Measurements from ENCODE around the gene MALAT1. TPM values are rescaled to one million over a fixed set of nuclear protein-coding genes. Genes with fewer than 3 reads are reported as not detected.

MALAT1 gene
- total and polyA plus RNA-seq, 5 experiments from 2014 or later = 1,355 to 30,085 (median 3,419) TPM

DNA sequence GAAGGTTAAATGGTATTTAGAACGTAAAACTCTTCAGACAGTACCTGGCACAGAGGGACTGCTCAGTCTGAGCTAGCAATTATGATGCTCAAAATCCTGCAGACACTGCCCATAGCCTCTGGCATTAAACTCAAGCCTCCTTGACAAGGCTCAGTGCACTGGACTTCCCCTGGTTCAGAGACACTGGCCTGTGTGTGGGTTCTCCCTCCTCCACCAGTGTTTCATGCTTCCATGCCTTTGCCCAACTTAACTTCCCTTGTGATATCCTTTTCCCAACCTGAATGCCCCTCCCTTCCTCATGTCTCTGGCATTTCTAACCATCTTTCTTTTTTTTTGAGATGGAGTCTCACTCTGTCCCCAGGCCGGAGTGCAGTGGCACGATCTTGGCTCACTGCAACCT lies 50.3 kb downstream of the MALAT1 start:
- Mint-ChIP-seq H3K4me1 (peaks cover 40 to 76% (median 70%) of the 10 kb centered on the region in 4 donors), H3K9me3 (no peaks in the 10 kb centered on the region), H3K27me3 (no peaks in the 10 kb centered on the region), H3K36me3 (peaks cover 0 to 57% (median 13%) of the 10 kb centered on the region in 3 donors), H3K4me3 (peak overlapping the region in 9 of 10 donors; percentile 6 to 72 (median 55)), H3K27ac (peak overlapping the region in 9 of 10 donors; percentile 44 to 95 (median 84))
- ATAC-seq (no peak), DNase-seq (no peak)
- POLR2A ChIA-PET = interaction anchor here (0.6 to 10.5 kb wide), 9 partner anchors 9 to 231 kb away, joined by 3 to 260 read pairs (median 4); partner anchors contain the start of genes EHBP1L1, FAM89B, LTBP3 and ZNRD2

DNA sequence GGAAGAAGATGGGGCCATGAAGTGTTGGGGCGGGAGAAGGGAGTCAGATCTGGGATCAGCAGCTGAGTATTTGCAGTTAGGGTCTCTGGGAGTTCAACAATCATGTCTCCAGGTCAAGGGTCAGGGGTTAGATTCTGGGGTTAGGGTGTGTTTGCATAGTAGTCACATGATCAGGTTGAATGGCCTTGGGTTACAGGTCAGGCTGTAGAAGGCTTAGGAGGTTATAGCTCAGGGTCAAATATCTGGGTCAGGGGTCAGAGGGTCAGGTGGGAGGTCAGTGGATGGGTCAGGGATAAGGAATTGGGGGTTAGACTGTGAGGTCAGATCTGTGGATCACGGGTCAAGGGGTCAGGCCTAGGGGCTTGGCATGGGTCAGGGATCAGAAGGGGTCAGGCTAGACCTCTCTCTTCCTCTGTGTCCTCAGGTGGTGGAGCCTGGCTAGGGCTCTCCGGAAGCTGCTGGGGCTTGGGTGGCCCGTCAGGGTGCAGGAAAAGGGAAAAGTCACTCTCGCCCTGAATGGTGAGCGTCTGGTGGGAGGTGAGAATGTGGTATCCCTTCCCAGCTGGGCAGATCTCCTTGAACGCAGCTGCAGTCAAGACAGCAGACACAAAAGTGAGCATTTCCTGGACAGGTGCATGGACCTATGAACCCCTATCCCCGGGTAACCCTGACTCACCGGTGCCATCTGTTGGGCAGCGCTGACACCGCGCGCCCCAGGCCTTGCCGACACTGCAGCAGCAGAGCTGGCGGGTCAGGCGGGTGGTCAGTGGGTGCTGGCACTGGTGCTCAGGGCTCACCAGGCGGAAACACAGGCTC lies 52.9 kb downstream of the MALAT1 start:
- peaks cover 51 to 77% (median 75%) of the 10 kb centered on the region in 4 donors for H3K4me1 Mint-ChIP-seq
- no peaks in the 10 kb centered on the region for H3K27me3 Mint-ChIP-seq
- POLR2A ChIA-PET = interaction anchor here (0.6 to 7.7 kb wide), 14 partner anchors 8 to 144 kb away, joined by 3 to 149 read pairs (median 6); partner anchors contain the start of genes EHBP1L1, FAM89B, MALAT1 and SCYL1
- no peaks in the 10 kb centered on the region for H3K9me3 Mint-ChIP-seq
- ATAC-seq = peak; percentile 25 to 30
- peak in 7 of 10 donors; percentile 33 to 77 (median 49) for DNase-seq
- H3K36me3 Mint-ChIP-seq = peaks cover 0 to 45% (median 13%) of the 10 kb centered on the region in 3 donors
- H3K4me3 Mint-ChIP-seq = peak overlapping the region; percentile 16 to 91 (median 63)
- H3K27ac Mint-ChIP-seq = peak overlapping the region; percentile 61 to 93 (median 82)

DNA sequence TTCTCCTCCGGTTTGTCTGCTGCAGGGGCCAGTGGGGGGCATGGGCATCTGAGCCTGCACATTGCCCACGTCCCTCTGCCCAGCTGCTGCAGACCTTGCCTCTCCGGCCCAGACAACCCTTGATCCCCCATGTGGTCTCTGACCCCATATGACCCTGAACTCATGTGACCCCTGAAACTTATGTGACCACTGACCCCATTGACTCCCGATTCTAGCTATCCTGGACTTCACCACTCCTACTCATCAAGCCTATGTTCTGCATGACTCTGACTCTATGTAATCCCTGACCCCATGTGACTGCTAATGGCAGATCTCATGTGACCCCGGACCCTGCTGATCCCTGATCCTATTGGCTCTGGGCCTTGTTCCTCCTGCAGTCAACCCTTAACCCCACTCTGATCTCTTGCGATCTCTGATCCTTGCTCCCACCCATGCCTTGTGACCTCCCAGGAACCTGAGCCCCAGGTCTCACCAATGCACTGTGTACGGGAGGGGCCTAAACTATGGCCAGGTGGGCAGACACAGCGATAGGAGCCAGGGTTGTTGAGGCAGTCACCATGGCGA lies 53.6 kb downstream of the MALAT1 start:
- Mint-ChIP-seq H3K27ac (peak overlapping the region; percentile 61 to 93 (median 82)), H3K9me3 (no peaks in the 10 kb centered on the region), H3K36me3 (peaks cover 0 to 43% (median 13%) of the 10 kb centered on the region in 3 donors), H3K4me3 (peak overlapping the region; percentile 16 to 91 (median 63)), H3K27me3 (no peaks in the 10 kb centered on the region), H3K4me1 (peaks cover 50 to 79% (median 76%) of the 10 kb centered on the region in 4 donors)
- no peak for DNase-seq
- no peak for ATAC-seq
- POLR2A ChIA-PET = interaction anchor here (0.6 to 7.7 kb wide), 17 partner anchors 9 to 338 kb away, joined by 3 to 149 read pairs (median 5); partner anchors contain the start of genes CCDC85B, EHBP1L1, FAM89B and MALAT1

DNA sequence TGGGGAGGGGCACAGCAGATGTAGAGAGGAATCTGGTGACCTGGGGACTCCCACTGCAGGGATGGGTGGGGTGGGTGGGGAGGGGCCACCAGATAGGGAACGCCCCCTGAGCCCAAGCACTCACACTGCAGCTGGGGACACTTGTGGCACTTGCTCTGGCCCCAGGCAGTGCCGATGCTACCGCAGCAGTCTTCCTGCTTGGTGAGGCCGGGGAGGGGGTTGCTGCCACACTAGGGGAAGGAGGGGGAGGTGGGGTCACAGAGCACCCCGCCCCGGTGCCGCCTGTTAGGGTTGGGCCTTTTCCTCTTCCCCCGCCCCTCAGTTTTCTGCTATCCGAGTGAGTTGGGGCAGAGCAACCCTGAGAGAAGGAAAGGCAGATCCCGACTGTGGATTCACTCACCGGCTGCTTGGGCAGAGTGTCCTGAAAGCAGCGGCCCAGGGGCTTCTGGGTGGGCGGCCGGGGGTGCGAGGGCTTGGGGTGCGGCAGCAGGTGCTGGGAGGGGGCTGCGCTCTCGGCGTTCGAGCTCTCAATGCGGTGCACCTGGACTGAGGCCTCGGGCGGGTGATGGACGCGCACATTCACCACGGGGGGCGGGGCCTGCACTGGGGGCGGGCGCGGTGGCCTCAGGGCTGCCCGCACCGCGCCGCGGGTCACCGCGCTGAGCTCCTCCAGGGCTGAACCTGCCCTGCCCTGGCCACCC lies 54.6 kb downstream of the MALAT1 start:
- H3K9me3 Mint-ChIP-seq = no peaks in the 10 kb centered on the region
- H3K4me1 Mint-ChIP-seq = peaks cover 44 to 70% (median 68%) of the 10 kb centered on the region in 4 donors

DNA sequence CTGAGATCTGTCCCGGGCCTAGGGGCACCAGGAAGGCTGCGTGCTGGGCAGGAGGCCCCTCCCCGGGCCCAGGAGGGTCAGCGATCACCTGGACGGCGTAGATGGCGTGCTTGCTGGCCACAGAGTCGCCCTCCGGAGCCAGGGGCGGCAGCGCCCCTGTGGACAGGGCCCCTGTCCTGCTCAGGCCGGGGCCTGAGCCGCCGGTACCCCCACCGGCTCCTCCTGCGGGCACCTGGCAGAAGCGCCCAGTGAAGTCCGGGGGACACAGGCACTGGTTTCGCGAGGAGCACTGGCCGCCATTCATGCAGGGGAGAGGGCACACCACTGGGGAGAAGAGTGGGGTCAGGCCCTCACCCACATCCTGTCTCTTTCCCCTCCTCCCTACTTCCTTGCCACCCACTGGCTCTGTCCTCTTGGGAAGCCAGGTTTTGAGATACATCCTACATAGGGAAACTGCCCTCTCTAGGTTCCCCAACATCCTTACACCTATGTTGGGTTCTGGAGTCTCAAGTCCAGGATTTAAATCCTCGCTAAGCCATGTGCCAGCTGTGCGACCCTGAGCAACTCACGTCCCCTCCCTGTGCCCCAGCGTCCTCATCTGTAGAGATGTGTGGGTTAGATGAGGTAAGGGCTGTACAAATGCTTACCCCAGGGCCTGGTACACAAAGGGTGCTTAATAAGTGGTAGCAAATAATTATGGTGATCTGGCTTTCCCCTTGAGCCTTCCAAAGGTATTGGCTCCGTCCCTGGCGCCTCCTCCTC lies 55.4 kb downstream of the MALAT1 start:
- DNase-seq (peak in 2 of 10 donors; percentile 29 to 44), ATAC-seq (peak in 1 of 2 donors; percentile 9)
- H3K9me3 Mint-ChIP-seq = no peaks in the 10 kb centered on the region
- peaks cover 0 to 30% (median 11%) of the 10 kb centered on the region in 3 donors for H3K36me3 Mint-ChIP-seq
- POLR2A ChIA-PET = interaction anchor here (1.0 to 7.7 kb wide), 8 partner anchors 11 to 61 kb away, joined by 4 to 149 read pairs (median 20); partner anchors contain the start of genes EHBP1L1, FAM89B, MALAT1 and PCNX3
- H3K27ac Mint-ChIP-seq = peak overlapping the region; percentile 88 to 96 (median 93)
- H3K4me1 Mint-ChIP-seq = peaks cover 42 to 67% (median 64%) of the 10 kb centered on the region in 4 donors
- H3K4me3 Mint-ChIP-seq = peak overlapping the region; percentile 64 to 95 (median 90)
- H3K27me3 Mint-ChIP-seq = no peaks in the 10 kb centered on the region

More for the DNA sequence above, 54.6 kb downstream of the MALAT1 start:
- POLR2A ChIA-PET = interaction anchor here (0.6 to 7.7 kb wide), 11 partner anchors 9 to 337 kb away, joined by 3 to 149 read pairs (median 7); partner anchors contain the start of genes CCDC85B, EHBP1L1, FAM89B and MALAT1
- Mint-ChIP-seq H3K4me3 (peak overlapping the region; percentile 24 to 91 (median 72)), H3K36me3 (peaks cover 0 to 36% (median 11%) of the 10 kb centered on the region in 3 donors), H3K27ac (peak overlapping the region in 6 of 10 donors; percentile 65 to 93 (median 82)), H3K27me3 (no peaks in the 10 kb centered on the region)
- peak; percentile 56 to 93 (median 80) for DNase-seq
- peak; percentile 67 to 80 for ATAC-seq

DNA sequence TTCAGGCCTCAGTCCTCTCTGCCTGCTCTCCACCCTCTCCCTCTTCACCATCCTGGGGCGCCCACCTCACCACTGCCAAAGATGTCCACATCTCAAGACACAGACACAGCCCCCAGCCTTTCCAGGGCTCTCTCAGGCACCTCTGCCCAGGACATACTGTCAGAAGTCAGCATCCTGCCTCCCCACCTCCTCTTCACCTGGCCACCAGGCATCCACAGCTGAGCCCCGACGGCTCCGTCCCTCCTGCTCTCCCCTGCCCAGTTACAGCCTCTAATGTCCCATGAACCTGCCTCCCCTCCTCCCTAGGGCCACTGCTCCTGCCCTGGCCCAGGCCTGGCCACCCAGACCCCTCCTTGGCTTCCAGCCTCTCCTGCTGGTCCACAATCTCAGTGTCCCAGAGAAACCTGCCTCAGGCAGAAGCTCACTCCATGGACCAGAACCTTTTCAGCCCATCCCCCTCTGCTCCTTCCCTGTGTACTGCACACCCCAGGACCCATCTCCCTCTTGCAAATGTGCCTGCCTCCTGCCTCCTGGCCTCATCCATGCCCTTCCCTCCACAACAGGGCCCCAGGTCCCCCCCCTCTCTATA lies 56.1 kb downstream of the MALAT1 start:
- no peaks in the 10 kb centered on the region for H3K9me3 Mint-ChIP-seq
- peak overlapping the region; percentile 88 to 96 (median 93) for H3K27ac Mint-ChIP-seq
- POLR2A ChIA-PET = interaction anchor here (0.5 to 7.7 kb wide), 7 partner anchors 11 to 264 kb away, joined by 3 to 149 read pairs (median 5); partner anchors contain the start of genes EHBP1L1, FAM89B, KCNK7 and PCNX3
- H3K27me3 Mint-ChIP-seq = no peaks in the 10 kb centered on the region
- peaks cover 0 to 25% (median 11%) of the 10 kb centered on the region in 3 donors for H3K36me3 Mint-ChIP-seq
- DNase-seq (no peak), ATAC-seq (no peak)
- H3K4me3 Mint-ChIP-seq = peak overlapping the region; percentile 64 to 95 (median 90)
- H3K4me1 Mint-ChIP-seq = peaks cover 43 to 70% (median 68%) of the 10 kb centered on the region in 4 donors

DNA sequence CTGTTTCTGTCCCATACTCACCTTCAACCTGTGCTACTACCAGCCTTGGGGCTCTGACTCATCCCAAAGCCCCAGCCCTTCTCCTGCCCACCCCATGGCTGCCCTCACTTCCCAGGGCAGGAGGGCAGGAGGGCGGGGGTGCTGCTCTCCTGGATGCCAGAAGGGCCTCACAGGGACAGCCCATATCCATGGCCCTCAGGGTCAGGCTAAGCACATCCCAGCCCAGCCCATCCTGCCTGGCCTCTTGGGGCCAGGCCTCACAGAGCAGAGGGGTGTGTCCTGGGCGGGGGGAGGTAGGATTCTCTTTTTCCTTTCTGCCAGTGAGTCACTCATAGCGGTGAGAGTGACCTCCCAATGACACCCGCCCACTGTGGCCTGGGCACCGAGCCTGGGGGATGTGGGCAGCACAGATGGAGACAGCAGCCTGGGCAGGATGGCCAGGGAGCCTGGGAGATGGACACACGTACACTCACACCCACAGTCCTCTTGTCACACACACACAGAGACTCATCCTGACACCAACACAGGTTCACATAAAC lies 56.9 kb downstream of the MALAT1 start:
- peak overlapping the region; percentile 88 to 98 (median 94) for H3K27ac Mint-ChIP-seq
- POLR2A ChIA-PET = interaction anchor here (0.5 to 7.7 kb wide), 7 partner anchors 10 to 61 kb away, joined by 3 to 149 read pairs (median 5); partner anchors contain the start of genes EHBP1L1, FAM89B, KCNK7 and PCNX3
- DNase-seq (no peak), ATAC-seq (no peak)
- peaks cover 0 to 17% (median 10%) of the 10 kb centered on the region in 3 donors for H3K36me3 Mint-ChIP-seq
- no peaks in the 10 kb centered on the region for H3K9me3 Mint-ChIP-seq
- peak overlapping the region; percentile 82 to 95 (median 91) for H3K4me3 Mint-ChIP-seq
- no peaks in the 10 kb centered on the region for H3K27me3 Mint-ChIP-seq
- peaks cover 50 to 77% (median 74%) of the 10 kb centered on the region in 4 donors for H3K4me1 Mint-ChIP-seq

Other genes with a start within 250 kb of the MALAT1 start
- 10 to 100 TPM; 24.5 to 24.7 TPM for gene POLA2, start 237.1 kb upstream of the MALAT1 start, total RNA-seq
- 10 to 100 TPM in 2 of 3 donors, 1 to 10 TPM in 1; 9.7 to 13.5 (median 10.9) TPM for gene POLA2, start 237.1 kb upstream of the MALAT1 start, polyA plus RNA-seq
- 1 to 10 TPM in 1 of 2 experiments, not detected in 1; 1.4 TPM for gene CDC42EP2, start 184.2 kb upstream of the MALAT1 start, total RNA-seq
- gene CDC42EP2, start 184.2 kb upstream of the MALAT1 start, polyA plus RNA-seq = not detected
- 100 to 1,000 TPM in 1 of 2 experiments, 10 to 100 TPM in 1; 96.5 to 100 TPM for gene DPF2, start 165.2 kb upstream of the MALAT1 start, total RNA-seq
- gene DPF2, start 165.2 kb upstream of the MALAT1 start, polyA plus RNA-seq = 10 to 100 TPM; 48.3 to 64.9 (median 51.3) TPM
- 1 to 10 TPM; 1.5 to 1.9 TPM for gene TIGD3, start 144.3 kb upstream of the MALAT1 start, total RNA-seq
- under 1 TPM; 0.15 to 0.67 (median 0.21) TPM for gene TIGD3, start 144.3 kb upstream of the MALAT1 start, polyA plus RNA-seq
- 10 to 100 TPM; 22.2 to 23.4 TPM for gene SLC25A45, start 116.4 kb upstream of the MALAT1 start, total RNA-seq
- gene SLC25A45, start 116.4 kb upstream of the MALAT1 start, polyA plus RNA-seq = 10 to 100 TPM; 10.8 to 19.2 (median 11.0) TPM
- 10 to 100 TPM; 48.6 to 55.0 TPM for gene FRMD8, start 112.4 kb upstream of the MALAT1 start, total RNA-seq
- 10 to 100 TPM; 34.5 to 42.6 (median 35.4) TPM for gene FRMD8, start 112.4 kb upstream of the MALAT1 start, polyA plus RNA-seq
- gene NEAT1, start 76.2 kb upstream of the MALAT1 start, total RNA-seq = 100 to 1,000 TPM; 375 to 414 TPM
- gene NEAT1, start 76.2 kb upstream of the MALAT1 start, polyA plus RNA-seq = 1 to 10 TPM; 1.3 to 2.9 (median 1.9) TPM
- gene SCYL1, start 26.0 kb downstream of the MALAT1 start, total RNA-seq = 10 to 100 TPM; 69.0 to 70.6 TPM
- 10 to 100 TPM; 23.2 to 41.5 (median 33.5) TPM for gene SCYL1, start 26.0 kb downstream of the MALAT1 start, polyA plus RNA-seq
- 100 to 1,000 TPM; 258 to 261 TPM for gene LTBP3, start 59.3 kb downstream of the MALAT1 start, total RNA-seq
- 10 to 100 TPM in 2 of 3 donors, 1 to 10 TPM in 1; 7.3 to 35.0 (median 18.9) TPM for gene LTBP3, start 59.3 kb downstream of the MALAT1 start, polyA plus RNA-seq
- 10 to 100 TPM; 31.5 to 32.7 TPM for gene ZNRD2, start 71.4 kb downstream of the MALAT1 start, total RNA-seq
- 10 to 100 TPM; 62.9 to 86.3 (median 80.1) TPM for gene ZNRD2, start 71.4 kb downstream of the MALAT1 start, polyA plus RNA-seq
- 10 to 100 TPM; 39.3 to 42.1 TPM for gene FAM89B, start 73.5 kb downstream of the MALAT1 start, total RNA-seq
- 100 to 1,000 TPM in 2 of 3 donors, 10 to 100 TPM in 1; 70.9 to 122 (median 101) TPM for gene FAM89B, start 73.5 kb downstream of the MALAT1 start, polyA plus RNA-seq
- 100 to 1,000 TPM; 101 to 108 TPM for gene EHBP1L1, start 77.0 kb downstream of the MALAT1 start, total RNA-seq
- gene EHBP1L1, start 77.0 kb downstream of the MALAT1 start, polyA plus RNA-seq = 10 to 100 TPM; 10.8 to 19.8 (median 11.5) TPM
- gene KCNK7, start 96.8 kb downstream of the MALAT1 start, total RNA-seq = 1 to 10 TPM; 2.4 to 5.0 TPM
- under 1 TPM in 1 of 3 donors, not detected in 2; 0.34 TPM for gene KCNK7, start 96.8 kb downstream of the MALAT1 start, polyA plus RNA-seq
- gene MAP3K11, start 115.2 kb downstream of the MALAT1 start, total RNA-seq = 10 to 100 TPM; 61.6 to 66.3 TPM
- gene MAP3K11, start 115.2 kb downstream of the MALAT1 start, polyA plus RNA-seq = 10 to 100 TPM in 2 of 3 donors, 1 to 10 TPM in 1; 8.7 to 20.5 (median 12.7) TPM
- gene PCNX3, start 116.7 kb downstream of the MALAT1 start, total RNA-seq = 10 to 100 TPM; 57.4 to 64.2 TPM
- gene PCNX3, start 116.7 kb downstream of the MALAT1 start, polyA plus RNA-seq = 1 to 10 TPM in 2 of 3 donors, under 1 TPM in 1; 0.96 to 6.5 (median 2.2) TPM
- gene SIPA1, start 139.1 kb downstream of the MALAT1 start, total RNA-seq = 100 to 1,000 TPM; 155 to 157 TPM
- 100 to 1,000 TPM; 118 to 238 (median 140) TPM for gene SIPA1, start 139.1 kb downstream of the MALAT1 start, polyA plus RNA-seq
- 100 to 1,000 TPM; 175 to 184 TPM for gene RELA, start 163.9 kb downstream of the MALAT1 start, total RNA-seq
- gene RELA, start 163.9 kb downstream of the MALAT1 start, polyA plus RNA-seq = 10 to 100 TPM; 38.4 to 69.8 (median 56.6) TPM
- 100 to 1,000 TPM; 105 to 125 TPM for gene KAT5, start 213.2 kb downstream of the MALAT1 start, total RNA-seq
- gene KAT5, start 213.2 kb downstream of the MALAT1 start, polyA plus RNA-seq = 10 to 100 TPM; 38.0 to 57.3 (median 54.0) TPM
- gene RNASEH2C, start 221.8 kb downstream of the MALAT1 start, total RNA-seq = 10 to 100 TPM; 62.0 to 69.9 TPM
- gene RNASEH2C, start 221.8 kb downstream of the MALAT1 start, polyA plus RNA-seq = 10 to 100 TPM; 73.4 to 99.0 (median 98.2) TPM